Stimulated activated CD4-positive, alpha-beta T cell treated with anti-CD3 and anti-CD28 coated beads, TNF-alpha, amount 100 ng/mL, for 24 hours (primary cell): ENCODE data around the gene MBD5.

Experiments used
- DNase-seq, 3 experiments: peaks; one replicate each; pipeline ENCODE4 v3.0.0-alpha.2; 2020; ENCODE audit warnings: low read depth in 3 of 3

Gene MBD5

DNA sequence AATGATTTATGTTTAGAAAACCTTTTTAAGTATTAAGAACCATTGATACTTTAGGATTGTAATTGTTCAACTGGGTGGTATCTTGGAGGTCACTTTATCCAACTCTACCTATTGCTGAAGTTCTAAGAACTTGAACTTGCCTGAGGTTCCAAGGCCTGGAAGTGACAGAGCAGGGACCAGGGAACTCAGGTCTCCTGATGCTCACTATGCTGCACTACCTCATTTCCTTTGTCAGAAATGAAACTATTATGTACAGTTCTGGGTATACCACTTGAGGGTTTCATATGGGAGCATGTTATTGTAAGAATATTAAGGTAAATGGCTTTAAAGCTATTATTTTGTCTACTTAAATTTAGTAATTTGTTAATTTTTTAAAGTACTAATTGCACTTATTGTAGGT is 3.0 kb downstream of the MBD5 start:
- DNase-seq = no peak

- no peak for DNase-seq
Observed at GRCh38 chr2:148026573-148026972, 5.7 kb downstream of the MBD5 start.

DNA sequence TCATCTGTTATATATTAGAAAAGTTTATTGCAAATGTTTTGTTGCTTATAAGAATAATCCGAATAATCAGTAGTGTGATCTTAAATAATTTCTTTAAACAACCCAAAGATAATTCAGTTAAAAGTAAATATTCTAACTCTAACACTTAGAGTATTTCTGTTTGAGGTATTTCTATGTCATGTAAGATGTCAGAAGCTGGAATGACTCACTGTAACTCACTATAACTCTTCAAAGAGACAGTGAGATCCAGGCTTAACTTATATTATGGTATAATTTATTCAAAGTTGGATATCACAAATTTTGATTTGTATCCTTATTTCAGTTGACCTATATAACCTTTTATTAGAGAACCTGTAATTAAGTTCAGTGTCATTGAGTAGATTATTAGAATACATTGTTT is 6.9 kb downstream of the MBD5 start:
- DNase-seq = no peak

DNA sequence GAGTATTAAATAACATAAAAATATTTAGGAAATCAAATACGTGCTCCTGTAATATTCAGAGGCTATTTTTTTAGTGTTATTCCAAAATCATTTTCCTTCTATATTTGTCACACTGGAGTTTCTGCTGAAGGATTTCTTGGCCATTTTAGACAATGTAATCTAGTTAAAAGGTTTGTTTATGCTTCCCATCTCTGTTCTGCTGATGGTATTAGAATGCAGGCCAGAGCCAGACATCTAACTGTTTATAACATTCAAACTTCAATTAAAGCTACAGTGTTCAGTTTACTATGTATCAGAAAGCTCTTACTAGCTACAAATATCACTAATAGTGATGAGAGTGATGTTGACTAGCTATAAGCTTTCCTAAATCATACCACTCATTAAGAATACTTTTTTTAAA is 7.9 kb downstream of the MBD5 start:
- DNase-seq = no peak

- DNase-seq = no peak
Observed at GRCh38 chr2:148031152-148031551, 10.3 kb downstream of the MBD5 start.

- DNase-seq = no peak
Observed at GRCh38 chr2:148032215-148032614, 11.3 kb downstream of the MBD5 start.

GRCh38 chr2:148039783-148040182 is 18.9 kb downstream of the MBD5 start:
- DNase-seq = no peak

GRCh38 chr2:148042219-148042618 is 21.3 kb downstream of the MBD5 start:
- DNase-seq = no peak

- DNase-seq = no peak
Observed at GRCh38 chr2:148044322-148044721, 23.4 kb downstream of the MBD5 start.

DNA sequence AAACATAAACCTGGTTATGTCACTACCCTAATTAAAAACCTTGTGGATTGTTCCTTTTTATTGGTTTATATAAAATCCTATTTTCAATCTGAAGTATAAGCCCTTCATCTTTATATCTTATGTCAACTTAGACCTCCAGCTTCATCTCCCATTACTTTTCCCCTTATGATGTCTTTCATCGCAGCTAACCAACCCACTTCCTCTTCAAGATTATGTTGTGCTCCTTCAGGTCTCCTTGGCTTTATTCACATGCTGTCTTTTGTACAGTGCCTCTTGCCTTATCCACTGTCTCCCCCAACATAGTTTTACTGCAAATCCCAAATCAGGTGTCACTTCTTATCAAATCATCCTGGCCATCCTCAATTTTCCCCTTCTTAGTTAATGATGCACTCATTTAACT is 25.9 kb downstream of the MBD5 start:
- no peak for DNase-seq

DNA sequence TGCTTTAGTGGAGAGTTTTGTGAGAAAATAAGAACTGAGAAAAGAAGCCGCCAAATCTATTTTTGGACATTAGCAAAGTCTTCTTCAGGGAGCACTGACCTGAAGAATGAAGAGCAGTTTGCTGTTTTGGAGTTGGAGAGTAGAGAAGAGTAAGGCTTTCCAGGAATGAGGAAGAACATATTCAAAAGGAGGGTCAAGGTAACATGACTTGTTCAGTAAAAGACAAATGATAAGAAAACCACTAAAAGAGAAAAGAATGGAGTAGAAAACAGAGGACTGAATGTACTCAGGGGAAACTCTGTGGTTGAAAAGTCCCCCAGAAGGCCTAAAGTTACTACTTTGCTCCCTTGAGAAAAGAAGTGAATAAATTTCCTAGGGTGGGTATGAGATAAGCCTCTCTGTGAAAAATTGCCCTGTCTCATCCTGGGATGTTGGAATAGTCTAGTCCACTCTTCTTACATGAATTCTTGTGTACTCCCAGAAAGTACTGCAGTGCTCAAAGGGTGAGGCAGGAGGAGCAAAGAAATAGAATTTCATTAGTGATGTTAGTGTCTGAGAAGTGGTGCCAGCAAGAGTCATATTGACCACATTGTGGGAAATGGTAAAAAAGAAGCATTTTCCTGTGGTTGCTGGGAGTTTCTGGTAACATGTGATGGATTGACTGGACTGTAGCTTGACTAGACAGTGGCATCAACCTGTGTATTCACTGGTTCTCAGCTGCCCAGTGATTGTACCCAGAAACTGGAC is 27.8 kb downstream of the MBD5 start:
- DNase-seq = no peak

- DNase-seq = no peak
Observed at GRCh38 chr2:148049284-148049683, 28.4 kb downstream of the MBD5 start.

- DNase-seq = no peak
Observed at GRCh38 chr2:148052687-148053086, 31.8 kb downstream of the MBD5 start.

DNA sequence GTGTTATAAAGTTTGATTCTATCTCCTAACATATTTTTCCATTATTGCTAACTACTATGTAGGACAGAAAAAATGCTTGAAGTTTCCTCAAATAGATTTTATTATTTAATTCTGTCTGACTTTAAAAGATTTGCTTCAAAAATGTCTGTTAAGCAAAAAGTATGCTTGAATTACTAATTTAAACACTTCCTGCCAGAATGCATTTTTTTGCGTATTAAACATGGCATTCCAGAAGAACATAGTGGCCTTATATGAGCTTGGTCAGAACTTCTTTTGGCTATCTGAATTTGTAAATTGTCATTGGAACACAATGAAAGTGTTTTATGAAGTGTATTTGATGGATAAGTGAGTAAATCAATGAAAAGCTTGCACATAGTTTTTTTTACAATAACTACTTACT is 37.8 kb downstream of the MBD5 start:
- no peak for DNase-seq

GRCh38 chr2:148063633-148064032 is 42.7 kb downstream of the MBD5 start:
- no peak for DNase-seq

DNA sequence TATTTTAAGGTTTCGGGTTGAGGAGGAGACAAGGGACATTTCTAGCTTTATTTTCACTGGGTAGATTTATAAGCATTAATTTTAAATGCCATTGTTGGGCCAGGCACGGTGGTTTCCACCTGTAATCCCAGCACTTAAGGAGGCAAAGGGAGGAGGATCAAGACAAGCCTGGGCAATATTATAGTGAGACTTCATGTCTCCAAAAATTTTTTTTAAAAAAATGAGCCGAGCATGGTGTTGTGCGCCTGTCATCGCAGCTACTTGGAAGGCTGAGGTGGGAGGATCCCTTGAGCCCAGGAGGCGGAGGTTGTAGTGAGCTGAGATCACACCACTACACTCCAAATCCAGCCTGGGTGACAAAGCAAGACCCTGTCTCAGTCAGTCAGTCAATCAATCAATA is 45.0 kb downstream of the MBD5 start:
- no peak for DNase-seq

DNA sequence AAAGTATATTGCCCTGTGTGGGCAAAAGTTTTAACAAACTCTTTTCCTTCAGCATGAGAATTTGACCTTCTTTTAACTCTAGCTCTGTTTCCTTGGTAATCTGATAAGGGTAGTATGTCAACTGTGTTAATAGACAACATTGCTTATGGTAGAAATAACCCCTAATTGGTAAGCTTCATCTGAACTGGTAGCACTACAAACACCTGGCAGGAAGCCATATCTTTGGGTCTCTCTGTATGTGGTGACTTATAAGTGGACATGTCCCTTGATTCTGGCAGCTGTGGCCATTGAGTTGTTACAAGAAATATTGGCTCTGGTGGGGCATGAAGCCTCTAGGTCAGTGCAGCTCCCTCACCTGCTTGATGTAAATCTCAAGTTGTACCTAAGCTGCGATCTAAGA is 46.9 kb downstream of the MBD5 start:
- no peak for DNase-seq

DNA sequence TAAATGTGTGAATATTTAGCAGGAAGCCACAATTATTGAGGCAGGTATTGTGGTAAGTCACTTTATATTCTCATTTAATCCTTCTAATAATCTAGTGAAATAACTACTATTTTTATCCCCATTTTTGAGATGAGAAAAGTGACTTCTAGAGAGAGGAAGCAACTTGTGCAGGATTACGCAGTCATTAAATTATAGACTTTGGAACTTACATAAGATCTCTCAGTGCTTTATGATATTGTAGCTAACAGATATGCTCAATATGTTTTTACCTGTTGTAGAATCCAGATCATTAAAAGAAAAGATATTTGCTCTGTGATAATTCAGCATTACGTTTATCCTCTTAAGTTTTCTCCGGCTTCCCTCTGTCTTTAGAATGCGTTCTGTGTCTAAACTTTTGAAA is 50.5 kb downstream of the MBD5 start:
- no peak for DNase-seq

GRCh38 chr2:148096012-148096411 is 75.1 kb downstream of the MBD5 start:
- no peak for DNase-seq

GRCh38 chr2:148102641-148103040 is 81.8 kb downstream of the MBD5 start:
- no peak for DNase-seq

DNA sequence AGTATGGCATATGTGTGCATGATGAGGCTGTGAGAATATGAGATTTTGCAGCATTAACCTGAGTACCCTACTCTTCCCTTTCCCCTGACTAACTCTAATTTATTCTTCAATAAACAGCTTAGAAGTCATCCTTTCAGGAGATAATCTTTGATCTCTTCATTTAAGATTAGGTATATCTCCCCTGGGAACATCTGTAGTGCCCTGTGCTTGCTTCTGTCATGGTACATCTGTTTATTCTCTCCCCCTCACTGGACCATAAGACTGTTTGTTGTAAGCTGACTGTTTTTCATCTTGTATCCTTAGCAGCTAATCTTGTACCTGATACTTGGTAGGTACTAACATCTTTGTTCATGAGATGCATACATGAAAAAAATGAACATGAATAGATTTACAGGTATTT is 83.1 kb downstream of the MBD5 start:
- no peak for DNase-seq

DNA sequence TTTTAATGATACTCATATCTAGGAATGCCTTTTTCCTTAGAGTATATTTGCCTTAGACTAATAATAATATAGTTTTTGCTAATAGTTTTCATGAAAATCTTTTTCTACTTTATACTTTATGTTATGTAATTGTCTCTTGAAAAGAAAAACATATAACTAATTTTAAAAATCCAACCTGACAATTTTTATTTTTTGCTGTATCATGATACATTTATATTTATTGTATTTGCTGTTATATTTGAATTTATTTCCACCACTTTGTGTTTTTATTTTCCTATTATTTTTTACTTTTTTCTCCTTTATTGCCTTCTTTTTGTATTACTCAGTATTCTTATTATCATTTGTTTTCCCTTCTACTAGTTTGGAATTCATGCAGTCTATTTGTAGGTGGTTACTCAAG is 85.4 kb downstream of the MBD5 start:
- no peak for DNase-seq

DNA sequence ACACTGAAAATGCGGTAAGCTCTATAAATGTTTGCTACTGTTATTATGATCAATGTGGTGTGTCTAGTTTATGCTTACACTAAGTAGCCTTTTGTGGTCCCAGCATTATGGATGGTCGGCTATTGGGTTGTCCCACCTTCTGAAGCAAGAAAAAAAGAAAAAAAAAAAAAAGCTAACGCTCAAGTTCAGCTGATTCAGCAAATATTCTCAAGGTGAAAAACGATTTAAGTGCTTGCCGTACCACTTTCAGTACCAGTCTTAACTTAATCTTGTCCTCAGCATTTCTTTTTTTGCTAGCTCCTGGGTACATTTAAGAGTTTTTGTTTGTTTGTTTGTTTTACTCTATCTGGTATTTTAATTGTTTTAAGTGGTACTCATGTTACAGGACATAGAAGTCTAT is 87.5 kb downstream of the MBD5 start:
- DNase-seq = no peak

GRCh38 chr2:148110184-148110583 is 89.3 kb downstream of the MBD5 start:
- DNase-seq = no peak
